SK-N-MC (cell line): Measurements from ENCODE around the gene ELMO3.
A peak's percentile ranks its signal among the peaks of the same experiment; 100 is the strongest.

ENCODE experiments used
- DNase-seq: peaks from one replicate; pipeline ENCODE4 v3.0.0-alpha.2; 2011; ENCODE audit warnings: low read depth, low spot score
- H3K27ac ChIP-seq: fragments of 200-600 bp; sonication (generic); 2 replicates; pipeline ENCODE4 v1.5.1; 2016; ENCODE audit warnings: mixed run types
- H3K36me3 ChIP-seq: fragments of 200-600 bp; sonication (generic); 2 replicates; pipeline ENCODE4 v1.6.1; 2017; ENCODE audit warnings: antibody characterized with exemption, low read length, mixed read lengths; ENCODE audit not compliant: insufficient read depth
- H3K4me3 ChIP-seq: fragments of 200-600 bp; sonication (generic); 2 replicates; pipeline ENCODE4 v1.5.1; 2016
- H3K9ac ChIP-seq: fragments of 200-600 bp; sonication (generic); 2 replicates; pipeline ENCODE4 v1.8.0; 2017; ENCODE audit warnings: mixed run types, mixed read lengths; ENCODE audit not compliant: insufficient read length
- H3K9me3 ChIP-seq: fragments of 200-600 bp; sonication (generic); 2 replicates; pipeline ENCODE4 v1.6.1; 2017; ENCODE audit warnings: low read depth, mild to moderate bottlenecking, antibody characterized with exemption, low read length, moderate library complexity, mixed read lengths
- EZH2 ChIP-seq: fragments of 200-600 bp; sonication (generic); IDR thresholded peaks from one replicate; pipeline ENCODE4 v1.6.1; 2017; ENCODE audit warnings: antibody characterized with exemption
- FOXP2 ChIP-seq: optimal IDR thresholded peaks from 2 replicates; pipeline ENCODE3; 2011; ENCODE audit warnings: mild to moderate bottlenecking, moderate library complexity; ENCODE audit not compliant: insufficient read depth; ENCODE audit errors: extremely low read length, control extremely low read depth
- POLR2AphosphoS5 ChIP-seq: IDR thresholded peaks from 2 replicates; pipeline ENCODE4 v1.6.1; 2012; ENCODE audit warnings: mild to moderate bottlenecking, low read depth, low read length, borderline replicate concordance

The ELMO3 gene

DNA sequence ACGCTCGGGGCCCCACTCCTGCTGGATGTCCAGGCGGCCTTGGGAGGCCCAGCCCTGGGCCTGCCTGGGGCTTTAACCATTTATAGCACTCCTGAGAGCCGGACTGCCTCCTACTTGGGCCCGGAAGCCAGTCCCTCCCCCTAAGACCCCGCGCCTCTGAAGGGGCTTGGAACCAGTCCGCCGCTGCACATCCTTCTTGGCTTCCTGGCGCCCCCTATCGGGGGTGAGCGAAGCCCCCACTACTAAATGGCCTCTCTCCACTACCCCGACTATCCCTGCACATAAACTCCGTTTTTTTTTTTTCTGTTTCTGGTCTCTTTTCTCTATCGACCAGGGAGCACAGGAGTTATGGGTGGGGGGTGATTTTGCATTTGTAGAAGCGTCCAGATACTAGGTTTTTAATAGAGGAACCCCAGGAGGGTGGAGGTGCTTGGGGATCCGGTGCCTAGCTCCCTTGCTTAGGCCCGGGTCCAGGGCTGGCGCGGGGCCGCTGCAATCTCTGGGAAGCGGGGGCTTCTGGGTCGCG, 29.2 kb upstream of the ELMO3 start:
- Histone ChIP-seq H3K4me3 (peak overlapping the region; percentile 74), H3K27ac (peak overlapping the region; percentile 50; the same call in 1 of the 2 replicates)
- no peak for DNase-seq

DNA sequence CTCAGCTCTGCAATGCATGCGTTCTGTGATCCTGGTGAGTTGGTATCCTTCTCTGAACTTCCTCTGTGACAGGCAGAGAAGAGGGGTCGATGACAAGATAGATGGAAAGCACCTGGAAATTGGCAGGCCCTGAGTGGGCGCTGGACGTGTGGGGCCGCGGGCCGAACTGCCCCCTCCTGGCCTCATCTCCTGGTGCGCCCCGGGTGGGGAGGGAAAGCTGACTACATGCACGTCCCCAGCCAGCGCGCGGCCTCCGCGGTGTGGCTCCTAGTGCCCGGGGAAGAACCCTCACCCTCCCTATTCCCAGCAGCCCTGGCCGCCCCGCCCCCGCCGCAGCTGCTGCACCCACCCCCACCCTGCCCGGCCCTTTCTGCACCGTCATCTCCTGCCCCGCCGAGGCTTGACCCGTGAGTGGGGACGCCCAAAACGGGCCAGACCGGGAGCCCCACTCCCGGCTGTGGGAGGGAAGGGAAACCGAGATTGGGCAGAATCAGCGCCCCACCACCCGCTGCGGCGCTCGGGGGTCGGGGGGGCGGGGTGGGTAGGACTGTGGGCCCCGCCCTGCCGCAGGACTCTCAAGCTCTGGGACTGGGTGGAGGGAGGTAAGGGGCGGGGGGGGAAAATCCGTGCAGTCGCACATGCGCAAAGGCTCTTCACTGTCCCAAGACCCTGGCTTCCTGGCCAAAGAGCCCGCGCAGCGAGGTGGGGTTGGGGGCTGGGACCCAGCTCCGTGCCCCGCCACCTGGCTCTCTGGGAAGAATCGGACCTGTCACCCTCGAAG, 28.6 kb upstream of the ELMO3 start, which contains the start of gene NOL3:
TSS of gene NOL3 (plus strand) at position 371 of the 781 bp plus-strand sequence.
- DNase-seq, result no peak
- Histone ChIP-seq H3K27ac (peak within 1 kb of the TSS; percentile 78), H3K9ac (peak within 1 kb of the TSS; percentile 62), H3K4me3 (peak within 1 kb of the TSS; percentile 74), H3K36me3 (no peaks in the 10 kb centered on the region), H3K9me3 (no peaks in the 10 kb centered on the region)
- TF ChIP-seq EZH2 (no peak), FOXP2 (no peak), POLR2AphosphoS5 (no peak; the same call in 1 of the 2 replicates)

More for the DNA sequence above, 29.2 kb upstream of the ELMO3 start:
- Histone ChIP-seq H3K36me3 (no peaks in the 10 kb centered on the region), H3K9me3 (no peaks in the 10 kb centered on the region), H3K9ac (peak overlapping the region; percentile 62)
- TF ChIP-seq POLR2AphosphoS5 (no peak), EZH2 (no peak), FOXP2 (no peak)

DNA sequence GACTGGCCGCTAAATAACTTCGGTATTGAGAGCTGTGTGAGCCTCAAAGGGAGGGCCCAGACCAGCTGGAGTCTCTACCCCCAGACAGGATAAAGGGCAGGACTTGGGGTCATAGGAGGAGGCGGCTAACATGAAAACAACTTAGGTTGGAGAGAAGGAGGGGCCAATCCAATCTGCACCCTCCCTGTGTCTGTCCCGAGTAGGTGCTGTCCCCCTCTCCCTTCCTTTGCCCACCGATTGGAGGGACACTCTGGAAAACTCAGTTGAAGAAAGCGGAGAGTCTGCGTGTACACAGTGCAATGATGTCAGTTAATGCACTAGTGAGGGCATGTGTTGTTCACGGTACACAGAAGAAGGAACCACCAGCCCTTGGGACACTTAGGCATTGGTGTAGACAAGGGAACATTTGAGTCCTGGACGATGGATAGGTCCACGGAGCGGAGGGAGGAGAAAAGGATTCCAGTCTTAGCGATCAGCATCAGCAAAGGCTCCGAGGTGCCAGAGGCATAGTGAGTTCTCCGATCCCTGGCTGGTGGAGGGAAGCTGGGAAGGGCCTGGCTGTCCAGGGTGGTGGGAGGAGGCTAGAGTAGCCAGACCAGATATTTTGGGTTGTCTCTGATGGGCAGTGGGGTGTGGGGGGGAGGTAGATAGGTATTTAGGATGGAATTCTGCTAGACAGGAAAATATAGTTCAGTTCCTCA, 27.8 kb upstream of the ELMO3 start:
- DNase-seq, result no peak
- no peaks in the 10 kb centered on the region for H3K36me3 ChIP-seq
- no peaks in the 10 kb centered on the region for H3K9me3 ChIP-seq
- peak overlapping the region; percentile 78 for H3K27ac ChIP-seq
- H3K4me3 ChIP-seq, result peak overlapping the region; percentile 74
- TF ChIP-seq FOXP2 (no peak), POLR2AphosphoS5 (no peak), EZH2 (no peak)
- H3K9ac ChIP-seq, result peak overlapping the region; percentile 59

DNA sequence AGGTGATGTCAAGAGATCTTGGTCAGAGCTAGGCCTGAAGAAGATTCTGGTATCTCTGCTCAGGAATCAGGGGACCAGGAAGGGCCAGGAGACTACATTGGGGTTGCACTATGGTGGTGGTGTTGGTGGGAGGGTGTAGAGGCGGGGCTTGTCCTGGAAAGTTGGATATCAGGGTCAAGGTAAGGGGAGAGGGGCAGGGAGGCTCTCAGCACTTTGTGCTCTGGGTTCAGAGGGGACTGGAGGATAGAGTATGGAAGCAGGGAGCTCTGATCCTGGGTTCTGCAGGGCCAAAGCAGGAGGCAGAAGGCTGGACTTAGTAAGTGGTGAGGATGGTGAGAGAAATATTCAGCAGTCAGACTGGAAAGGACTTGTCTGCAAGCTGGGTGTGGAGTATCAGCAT, 25.6 kb upstream of the ELMO3 start:
- Histone ChIP-seq H3K27ac (no peak overlapping the region), H3K9ac (no peak overlapping the region), H3K9me3 (no peaks in the 10 kb centered on the region), H3K36me3 (no peaks in the 10 kb centered on the region), H3K4me3 (no peak overlapping the region)
- no peak for DNase-seq
- TF ChIP-seq POLR2AphosphoS5 (no peak), EZH2 (no peak), FOXP2 (no peak)

DNA sequence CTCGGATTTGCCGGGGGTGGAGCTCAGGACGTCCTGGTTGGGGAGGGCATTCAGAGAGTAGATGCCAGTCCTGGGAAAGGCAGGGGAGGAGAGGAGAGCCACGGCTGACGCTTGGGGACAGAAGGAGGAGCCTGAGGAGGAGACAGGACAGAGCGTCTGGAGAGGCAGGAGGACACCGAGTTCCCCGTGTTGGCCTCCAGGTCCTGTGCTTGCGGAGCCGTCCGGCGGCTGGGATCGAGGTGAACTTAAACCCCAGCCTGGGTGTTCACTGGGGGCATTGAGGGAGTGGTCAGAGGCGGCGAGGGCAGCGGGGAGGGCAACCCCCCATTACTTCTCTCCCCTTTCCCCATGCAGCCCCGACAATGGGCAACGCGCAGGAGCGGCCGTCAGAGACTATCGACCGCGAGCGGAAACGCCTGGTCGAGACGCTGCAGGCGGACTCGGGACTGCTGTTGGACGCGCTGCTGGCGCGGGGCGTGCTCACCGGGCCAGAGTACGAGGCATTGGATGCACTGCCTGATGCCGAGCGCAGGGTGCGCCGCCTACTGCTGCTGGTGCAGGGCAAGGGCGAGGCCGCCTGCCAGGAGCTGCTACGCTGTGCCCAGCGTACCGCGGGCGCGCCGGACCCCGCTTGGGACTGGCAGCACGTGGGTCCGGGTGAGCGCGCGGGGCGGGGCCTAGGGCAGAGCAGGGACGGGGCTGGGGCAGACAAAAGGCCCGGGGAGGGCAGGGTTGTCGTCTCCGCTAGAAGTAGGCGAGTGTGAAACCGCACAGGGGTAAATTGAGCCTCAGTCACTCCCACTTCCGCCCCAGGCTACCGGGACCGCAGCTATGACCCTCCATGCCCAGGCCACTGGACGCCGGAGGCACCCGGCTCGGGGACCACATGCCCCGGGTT, 24.9 kb upstream of the ELMO3 start:
- H3K9ac ChIP-seq, result no peak overlapping the region

DNA sequence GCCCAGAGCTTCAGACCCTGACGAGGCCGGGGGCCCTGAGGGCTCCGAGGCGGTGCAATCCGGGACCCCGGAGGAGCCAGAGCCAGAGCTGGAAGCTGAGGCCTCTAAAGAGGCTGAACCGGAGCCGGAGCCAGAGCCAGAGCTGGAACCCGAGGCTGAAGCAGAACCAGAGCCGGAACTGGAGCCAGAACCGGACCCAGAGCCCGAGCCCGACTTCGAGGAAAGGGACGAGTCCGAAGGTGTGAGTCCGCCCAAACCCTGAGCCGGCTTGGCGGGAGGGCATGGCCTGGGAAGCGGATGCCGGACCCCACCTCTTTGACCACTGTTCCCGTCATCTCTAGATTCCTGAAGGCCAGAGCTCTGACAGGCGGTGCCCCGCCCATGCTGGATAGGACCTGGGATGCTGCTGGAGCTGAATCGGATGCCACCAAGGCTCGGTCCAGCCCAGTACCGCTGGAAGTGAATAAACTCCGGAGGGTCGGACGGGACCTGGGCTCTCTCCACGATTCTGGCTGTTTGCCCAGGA, 24.2 kb upstream of the ELMO3 start:
- DNase-seq, result no peak
- Histone ChIP-seq H3K9ac (no peak overlapping the region), H3K9me3 (no peaks in the 10 kb centered on the region), H3K4me3 (no peak overlapping the region), H3K27ac (no peak overlapping the region), H3K36me3 (no peaks in the 10 kb centered on the region)
- TF ChIP-seq POLR2AphosphoS5 (no peak), EZH2 (no peak), FOXP2 (no peak)

More for the DNA sequence above, 24.9 kb upstream of the ELMO3 start:
- TF ChIP-seq POLR2AphosphoS5 (peak; percentile 28; the same call in 1 of the 2 replicates), FOXP2 (no peak)
- H3K4me3 ChIP-seq, result no peak overlapping the region
- H3K9me3 ChIP-seq, result no peaks in the 10 kb centered on the region
- DNase-seq, result no peak
- H3K27ac ChIP-seq, result no peak overlapping the region
- H3K36me3 ChIP-seq, result no peaks in the 10 kb centered on the region

DNA sequence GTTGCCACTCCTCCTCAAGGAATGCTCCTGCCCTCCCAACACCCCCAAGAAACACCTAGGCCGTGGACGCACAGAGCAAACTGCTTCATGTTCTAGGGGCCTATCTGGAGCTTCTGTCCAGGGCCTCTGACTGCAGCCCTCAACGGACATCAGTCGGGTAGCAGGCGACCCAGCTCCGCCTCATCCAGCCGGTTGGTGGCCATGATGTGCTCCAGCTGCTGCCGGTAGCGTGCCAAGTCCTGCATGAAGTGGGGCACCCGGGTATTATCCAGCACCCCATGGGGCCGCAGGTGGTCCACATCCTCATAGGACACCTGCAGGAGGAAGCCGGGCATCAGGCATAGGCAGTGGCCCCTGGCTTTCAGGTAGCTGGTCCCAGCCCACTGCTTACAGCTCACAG, 22.3 kb upstream of the ELMO3 start:
- DNase-seq, result no peak
- Histone ChIP-seq H3K9ac (no peak overlapping the region), H3K9me3 (no peaks in the 10 kb centered on the region), H3K4me3 (no peak overlapping the region), H3K36me3 (no peaks in the 10 kb centered on the region), H3K27ac (no peak overlapping the region)
- TF ChIP-seq POLR2AphosphoS5, result no peak
- no peak for TF ChIP-seq EZH2
- no peak for TF ChIP-seq FOXP2
